H1 (cell line): ENCODE results near the gene ALPG. TPM values are rescaled to one million over a fixed set of nuclear protein-coding genes. Genes with fewer than 3 reads are reported as not detected.

Experiments used
- CTCF ChIA-PET: fragments of 300-600 bp; sonication (Branson Sonifier 250); formaldehyde crosslinking; loops from one replicate; lab custom pipeline; 2021; ENCODE audit not compliant: partially characterized antibody; lab: Charles Lee
- POLR2A ChIA-PET: fragments of 300-600 bp; sonication (Branson Sonifier 250); formaldehyde crosslinking; loops from one replicate; lab custom pipeline; 2021; ENCODE audit warnings: inconsistent platforms; ENCODE audit not compliant: partially characterized antibody; lab: Charles Lee
- DNase-seq, 2 experiments: peaks; one replicate each; pipeline versions ENCODE4 v3.0.0 to v3.0.0-alpha.2; 2010 to 2022; ENCODE audit warnings: low spot score in 2 of 2, low read depth in 1 of 2, mixed read lengths in 1 of 2
- FAIRE-seq: peaks from 2 replicates; lab custom pipeline; 2011; peaks lifted over from hg19 to GRCh38; lab: Jason Lieb, UNC
- H2AFZ ChIP-seq: 2 replicates; pipeline ENCODE4 v1.8.1; 2012; ENCODE audit warnings: low read length, inconsistent platforms
- H2AK5ac ChIP-seq: 2 replicates; pipeline ENCODE4 v1.6.1; 2013; ENCODE audit warnings: low read depth, low read length
- H2BK120ac ChIP-seq: replicated peaks from 2 replicates; pipeline ENCODE3; 2013; ENCODE audit warnings: low read depth, low read length, inconsistent platforms
- H2BK12ac ChIP-seq: 2 replicates; pipeline ENCODE4 v1.6.1; 2013; ENCODE audit warnings: low read depth, low read length
- H2BK15ac ChIP-seq: 2 replicates; pipeline ENCODE4 v1.6.1; 2013; ENCODE audit warnings: low read length
- H2BK20ac ChIP-seq: 2 replicates; pipeline ENCODE4 v1.6.1; 2013; ENCODE audit warnings: low read length
- H2BK5ac ChIP-seq: 2 replicates; pipeline ENCODE4 v1.6.1; 2013; ENCODE audit warnings: low read depth, low read length
- H3K14ac ChIP-seq: 2 replicates; pipeline ENCODE4 v1.6.1; 2013; ENCODE audit warnings: inconsistent platforms; ENCODE audit not compliant: insufficient read length
- H3K18ac ChIP-seq: 2 replicates; pipeline ENCODE4 v1.6.1; 2013; ENCODE audit warnings: low read length; ENCODE audit errors: extremely low read depth
- H3K23ac ChIP-seq: 2 replicates; pipeline ENCODE4 v1.6.1; 2013; ENCODE audit warnings: inconsistent platforms; ENCODE audit not compliant: insufficient read length
- H3K23me2 ChIP-seq: 2 replicates; pipeline ENCODE4 v1.6.1; 2013; ENCODE audit warnings: low read depth, low read length
- H3K27ac ChIP-seq: 2 replicates; pipeline ENCODE4 v1.6.1; 2011; ENCODE audit warnings: low read depth, low read length, inconsistent platforms
- H3K27me3 ChIP-seq, 4 experiments: replicated peaks in 1 of 4; 1 replicate in 1 of 4; 2 replicates in 3 of 4; pipeline versions ENCODE4 v1.6.1 to v1.8.1; 2011 to 2013; ENCODE audit warnings: low read length in 3 of 4, mild to moderate bottlenecking in 3 of 4, inconsistent platforms in 2 of 4, mixed read lengths in 2 of 4, moderate library complexity in 1 of 4; ENCODE audit not compliant: control insufficient read depth in 3 of 4, insufficient read depth in 3 of 4; ENCODE audit errors: extremely low read depth in 1 of 4
- H3K36me3 ChIP-seq, 4 experiments: 2 replicates each; pipeline versions ENCODE4 v1.6.1 to v1.8.1; 2011 to 2013; ENCODE audit warnings: mild to moderate bottlenecking in 4 of 4, low read length in 3 of 4, moderate library complexity in 2 of 4, control low read depth in 1 of 4, inconsistent platforms in 1 of 4; ENCODE audit not compliant: insufficient read depth in 4 of 4, control insufficient read depth in 2 of 4
- H3K4ac ChIP-seq: replicated peaks from 2 replicates; pipeline ENCODE3; 2013; ENCODE audit warnings: low read length, low read depth, mixed read lengths, inconsistent platforms; ENCODE audit not compliant: insufficient read length
- H3K4me1 ChIP-seq, 4 experiments: replicated peaks in 1 of 4; 1 replicate in 1 of 4; 2 replicates in 3 of 4; pipeline versions ENCODE4 v1.6.1 to v1.8.1; 2011 to 2013; ENCODE audit warnings: low read length in 3 of 4, inconsistent platforms in 2 of 4, mixed read lengths in 1 of 4; ENCODE audit not compliant: insufficient read depth in 4 of 4, control insufficient read depth in 3 of 4
- H3K4me2 ChIP-seq, 2 experiments: 2 replicates each; pipeline versions ENCODE4 v1.6.1 to v1.8.1; 2011 to 2013; ENCODE audit warnings: low read depth in 2 of 2, low read length in 2 of 2, control low read depth in 1 of 2, inconsistent platforms in 1 of 2, mild to moderate bottlenecking in 1 of 2; ENCODE audit not compliant: insufficient read depth in 1 of 2
- H3K4me3 ChIP-seq, 4 experiments: fragments of 200-600, 300-600 bp in 1 of 4; sonication (generic), shearing (Covaris generic), sonication (Bioruptor Twin) in 1 of 4; 2 replicates each; pipeline versions ENCODE4 v1.5.1 to v1.8.1; 2011 to 2016; ENCODE audit warnings: low read length in 4 of 4, low read depth in 3 of 4, control low read depth in 2 of 4, inconsistent platforms in 2 of 4, mild to moderate bottlenecking in 2 of 4, mixed read lengths in 1 of 4, moderate library complexity in 1 of 4; ENCODE audit not compliant: insufficient read depth in 2 of 4; ENCODE audit errors: extremely low read depth in 1 of 4
- H3K56ac ChIP-seq: replicated peaks from 2 replicates; pipeline ENCODE3; 2013; ENCODE audit warnings: low read depth, mild to moderate bottlenecking, mixed read lengths, low read length, inconsistent platforms; ENCODE audit not compliant: insufficient read length
- H3K79me1 ChIP-seq: 2 replicates; pipeline ENCODE4 v1.6.1; 2013; ENCODE audit warnings: low read depth, low read length, control low read depth
- H3K79me2 ChIP-seq, 2 experiments: 2 replicates each; pipeline versions ENCODE4 v1.6.1 to v1.8.1; 2012 to 2013; ENCODE audit warnings: low read length in 2 of 2, mild to moderate bottlenecking in 2 of 2, inconsistent platforms in 1 of 2; ENCODE audit not compliant: insufficient read depth in 2 of 2, control insufficient read depth in 1 of 2
- H3K9ac ChIP-seq, 4 experiments: replicated peaks in 1 of 4; 1 replicate in 1 of 4; 2 replicates in 3 of 4; pipeline versions ENCODE4 v1.6.1 to v1.8.1; 2011 to 2013; ENCODE audit warnings: low read depth in 3 of 4, low read length in 3 of 4, control low read depth in 2 of 4, mild to moderate bottlenecking in 2 of 4, moderate library complexity in 2 of 4, inconsistent platforms in 1 of 4; ENCODE audit errors: extremely low read depth in 1 of 4
- H3K9me3 ChIP-seq, 2 experiments: 2 replicates each; pipeline versions ENCODE4 v1.6.1 to v1.8.1; 2012 to 2013; ENCODE audit warnings: mild to moderate bottlenecking in 2 of 2, moderate library complexity in 2 of 2, control low read depth in 1 of 2, inconsistent platforms in 1 of 2, low read depth in 1 of 2, low read length in 1 of 2, mixed read lengths in 1 of 2; ENCODE audit not compliant: insufficient read depth in 2 of 2
- H4K20me1 ChIP-seq, 2 experiments: replicated peaks in 1 of 2; 2 replicates each; pipeline versions ENCODE3 to v1.8.1; 2011 to 2013; ENCODE audit warnings: inconsistent platforms in 2 of 2, low read length in 2 of 2, mild to moderate bottlenecking in 1 of 2; ENCODE audit not compliant: insufficient read depth in 2 of 2, control insufficient read depth in 1 of 2
- H4K5ac ChIP-seq: 2 replicates; pipeline ENCODE4 v1.6.1; 2013; ENCODE audit warnings: low read length, low read depth, mixed read lengths, inconsistent platforms; ENCODE audit not compliant: insufficient read length
- H4K8ac ChIP-seq: 2 replicates; pipeline ENCODE4 v1.8.0; 2013; ENCODE audit warnings: mild to moderate bottlenecking, moderate library complexity, low read length, inconsistent platforms; ENCODE audit not compliant: insufficient read depth; ENCODE audit errors: extremely low read depth
- H4K91ac ChIP-seq: replicated peaks from 2 replicates; pipeline ENCODE3; 2013; ENCODE audit warnings: low read length, mixed read lengths, inconsistent platforms; ENCODE audit not compliant: insufficient read length
- MAFK ChIP-seq: IDR thresholded peaks from 2 replicates; pipeline ENCODE4 v1.6.1; 2012; ENCODE audit warnings: low read depth, mild to moderate bottlenecking, improper control_type of control experiment, low read length
- WGBS, 2 experiments: shearing (Covaris generic) in 1 of 2; methylation state at CpG; one replicate each; pipeline versions ENCODE4 v1.1.6 to v1.1.7; 2013 to 2015; ENCODE audit warnings: low lambda C conversion rate in 2 of 2, mixed read lengths in 2 of 2, inconsistent platforms in 1 of 2, low coverage in 1 of 2, missing lambda C conversion rate in 1 of 2; ENCODE audit not compliant: insufficient replicate concordance in 2 of 2, insufficient coverage in 1 of 2, insufficient read length in 1 of 2; ENCODE audit errors: extremely low coverage in 1 of 2, missing lambda C conversion rate in 1 of 2; 5-methylcytosine and 5-hydroxymethylcytosine counted together
- polyA plus RNA-seq, 7 experiments: library from polyadenylated mRNA; depleted of rRNA in 3 of 7; stranded (reverse) in 5 of 7; unstranded in 2 of 7; fragments of >200 nt in 5 of 7; fragments of 200-250 nt in 2 of 7; gene quantifications; 1 replicate in 5 of 7; 2 replicates in 1 of 7; 4 replicates in 1 of 7; pipeline versions ENCODE4 v1.2.1 to v1.2.3, GENCODE V29; 2011 to 2013; ENCODE audit warnings: missing spikeins in 2 of 7, mixed read lengths in 2 of 7
- total RNA-seq: library from RNA; stranded (reverse); fragmentation: NEBNext Ultra II Directional; extraction: Animal tissue kit (Norgen Biotek cat#: 25700); gene quantifications from 2 replicates; pipeline ENCODE4 v1.2.1, GENCODE V29; 2021

The ALPG gene
- total and polyA plus RNA-seq, 2 of the 8 experiments (the other 6 are each of a cell fraction or from before 2014, with no cell fraction given), result 0.56 to 2.1 TPM

GRCh38 chr2:232448304-232448690, 41.7 kb downstream of the ALPG start:
- Histone ChIP-seq H2BK120ac (no peak overlapping the region), H3K9me3 (no peaks in the 10 kb centered on the region), H2BK5ac (no peak overlapping the region), H3K27me3 (no peaks in the 10 kb centered on the region; a peak in 1 of 7 replicates), H3K36me3 (no peaks in the 10 kb centered on the region), H3K4me3 (no peak overlapping the region), H2BK20ac (no peak overlapping the region), H3K18ac (no peak overlapping the region), H3K9ac (no peak overlapping the region), H3K23ac (no peak overlapping the region), H3K56ac (no peak overlapping the region), H2BK15ac (no peak overlapping the region), H4K8ac (no peak overlapping the region), H2AK5ac (no peak overlapping the region), H3K4me2 (no peak overlapping the region), H3K4ac (no peak overlapping the region), H2BK12ac (no peak overlapping the region)
- DNase-seq (no peak), FAIRE-seq (no peak)
- WGBS, 2 experiments, result 83% methylated on average over 10 of the region's 10 CpGs; no CpG with 5 or more reads in 1 of the 2 experiments
- POLR2A ChIA-PET, result no interaction called here
- no peak for TF ChIP-seq MAFK
- TF ChIP-seq, all 59 proteins: peak for 0
- Histone ChIP-seq H3K14ac (no peak overlapping the region), H3K4me1 (peaks cover 0 to 12% (median 2%) of the 10 kb centered on the region in 4 experiments; a peak in 5 of 7 replicates), H3K79me2 (no peaks in the 10 kb centered on the region), H3K79me1 (no peaks in the 10 kb centered on the region), H4K91ac (no peak overlapping the region), H4K20me1 (no peaks in the 10 kb centered on the region), H3K27ac (no peak overlapping the region), H3K23me2 (no peaks in the 10 kb centered on the region), H4K5ac (no peak overlapping the region), H2AFZ (no peak overlapping the region)
- CTCF ChIA-PET, result interaction anchor here (0.6 to 3.6 kb wide), 14 partner anchors 11 to 104 kb away, joined by 3 to 108 read pairs (median 8); partner anchors contain the start of genes CHRNG and PRSS56
